HG03520 (cell line): ENCODE results near the gene COX5B.
"Not testable (repeated sequence)": the region's sequence is repeated elsewhere in the genome, so short reads cannot be mapped to it uniquely, and the experiment has no call there.

Experiments
- ATAC-seq: cut with Tn5 transposase; IDR thresholded peaks from one replicate; pipeline ENCODE4 v1.9.1; 2021; ENCODE audit warnings: mild to moderate bottlenecking, moderate library complexity; ENCODE audit not compliant: unreplicated experiment

COX5B gene

DNA sequence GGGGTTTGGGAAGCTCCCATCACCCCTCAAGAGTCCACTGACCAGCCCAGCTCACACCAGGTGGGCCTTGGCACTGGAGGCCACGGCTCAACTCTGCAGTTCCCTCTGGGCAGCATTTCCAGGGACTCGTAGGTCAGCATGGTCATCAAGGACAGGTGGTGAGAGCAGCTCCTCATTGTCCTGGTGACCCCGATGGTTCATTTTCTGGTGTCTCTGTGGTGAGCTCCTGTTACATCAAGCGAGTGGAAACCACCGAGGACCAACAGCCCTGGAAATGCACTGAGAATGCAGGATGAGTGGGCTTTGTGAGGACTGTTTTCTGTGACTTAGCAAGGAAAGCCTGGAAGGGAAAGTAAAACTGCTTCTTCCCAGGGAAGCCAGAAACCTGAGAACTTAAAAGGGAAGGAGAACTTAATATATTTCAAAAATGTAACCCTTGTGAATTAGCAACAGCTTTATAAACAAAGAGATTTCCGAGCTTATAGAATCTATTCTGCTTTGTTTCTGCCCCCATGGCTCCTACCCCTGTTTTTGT lies 26.8 kb downstream of the COX5B start:
- not testable (repeated sequence) for ATAC-seq

DNA sequence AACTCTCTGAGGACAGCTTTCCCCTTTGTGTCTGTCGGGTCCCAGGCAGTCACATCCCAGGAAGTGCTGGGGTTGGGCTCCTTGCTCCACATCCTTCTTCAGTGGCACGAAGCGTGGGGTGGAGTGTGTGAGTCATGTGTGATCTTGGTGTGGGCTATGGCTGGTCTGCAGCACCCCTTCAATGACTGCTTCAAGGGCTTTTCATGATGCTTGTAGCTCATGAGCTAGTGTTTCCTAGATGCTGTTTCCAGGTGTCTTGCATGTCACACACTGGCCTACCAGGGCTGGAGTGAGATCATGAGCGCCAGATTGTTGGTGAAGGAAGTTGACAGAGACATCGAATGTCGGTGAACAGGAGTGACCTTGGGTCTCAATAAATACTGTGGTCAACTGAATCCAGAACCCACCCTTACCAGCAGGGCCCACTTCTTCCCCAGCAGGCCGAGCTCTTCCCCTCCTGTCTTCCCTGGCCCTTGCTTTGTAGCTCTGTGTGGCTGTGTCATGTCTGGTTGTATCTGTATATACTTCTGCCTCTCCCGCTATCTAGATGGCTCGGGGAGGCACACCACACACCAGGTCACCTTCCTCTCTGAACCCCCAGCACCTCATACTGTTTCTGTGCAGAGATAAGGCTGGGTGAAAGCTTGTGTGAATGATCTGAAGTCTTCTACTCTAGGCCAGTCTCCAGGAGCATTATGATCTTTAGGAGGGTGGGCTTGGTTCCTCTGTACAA lies 27.5 kb downstream of the COX5B start:
- ATAC-seq = no peak

DNA sequence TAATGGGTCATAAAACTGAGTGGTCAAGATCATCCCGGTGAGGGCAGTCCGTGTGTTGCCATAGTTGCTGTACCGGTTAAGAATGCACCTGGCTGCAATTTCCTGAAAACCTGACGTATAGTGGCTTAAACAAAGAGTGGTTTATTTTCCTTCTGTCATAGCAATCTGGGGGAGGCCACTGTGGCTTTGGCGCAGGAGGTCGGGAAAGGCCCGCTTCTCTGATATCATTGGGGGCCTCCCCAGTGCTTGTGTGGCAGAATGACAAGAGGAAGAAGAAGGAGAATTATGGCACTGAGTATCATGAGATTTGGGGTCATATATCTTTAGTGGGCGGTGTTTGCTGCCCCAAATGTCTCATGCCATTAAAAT lies 28.0 kb downstream of the COX5B start:
- no peak for ATAC-seq

DNA sequence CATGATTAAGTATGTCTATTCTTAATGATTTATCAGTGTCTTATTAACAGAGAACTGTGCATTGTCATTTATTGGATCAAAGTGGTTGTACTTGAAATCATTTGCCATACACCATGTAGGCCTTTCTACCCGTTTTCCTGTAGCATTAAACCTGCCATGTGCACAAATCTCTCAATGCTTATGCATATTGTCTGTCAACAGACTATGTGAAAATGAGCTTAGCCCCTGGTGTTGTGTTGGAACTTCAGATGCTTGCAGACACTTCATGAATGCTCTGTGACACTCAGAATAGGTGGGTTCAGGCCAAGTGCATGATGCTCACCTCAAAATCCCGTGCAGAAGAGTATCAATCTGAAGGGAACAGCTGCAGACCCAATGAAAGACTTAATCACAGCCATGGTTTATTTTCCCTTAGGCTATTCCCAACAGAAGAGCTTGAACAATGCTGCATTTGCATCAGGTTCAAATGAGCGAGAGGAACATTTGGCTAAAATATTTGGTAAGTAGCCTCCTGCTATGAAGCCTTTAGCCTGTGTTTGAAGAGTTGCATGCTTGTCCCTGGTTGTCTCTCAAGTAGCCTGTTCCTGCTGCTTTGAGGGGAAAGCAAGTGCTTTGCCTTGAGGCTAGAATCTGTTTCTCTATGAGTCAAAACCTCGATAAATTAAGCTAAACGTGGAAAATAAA lies 29.7 kb downstream of the COX5B start:
- no peak for ATAC-seq

DNA sequence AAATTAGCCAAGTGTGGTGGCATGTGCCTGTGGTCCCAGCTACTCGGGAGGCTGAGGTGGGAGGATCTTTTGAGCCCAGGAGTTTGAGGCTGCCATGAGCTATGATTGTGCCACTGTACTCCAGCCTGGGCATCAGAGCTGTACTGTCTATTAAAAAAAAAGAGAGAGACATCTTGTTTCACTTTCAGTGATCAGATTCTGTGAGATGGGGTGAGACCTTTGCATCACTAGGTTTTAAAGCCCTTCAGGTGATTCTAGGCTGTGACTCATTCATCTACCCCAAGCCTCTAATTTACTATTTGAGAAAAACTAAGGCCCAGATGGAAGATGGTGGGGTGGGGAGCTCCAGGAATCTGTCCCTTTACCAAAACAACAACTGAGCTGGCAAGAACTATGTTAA lies 30.8 kb downstream of the COX5B start:
- no peak for ATAC-seq

DNA sequence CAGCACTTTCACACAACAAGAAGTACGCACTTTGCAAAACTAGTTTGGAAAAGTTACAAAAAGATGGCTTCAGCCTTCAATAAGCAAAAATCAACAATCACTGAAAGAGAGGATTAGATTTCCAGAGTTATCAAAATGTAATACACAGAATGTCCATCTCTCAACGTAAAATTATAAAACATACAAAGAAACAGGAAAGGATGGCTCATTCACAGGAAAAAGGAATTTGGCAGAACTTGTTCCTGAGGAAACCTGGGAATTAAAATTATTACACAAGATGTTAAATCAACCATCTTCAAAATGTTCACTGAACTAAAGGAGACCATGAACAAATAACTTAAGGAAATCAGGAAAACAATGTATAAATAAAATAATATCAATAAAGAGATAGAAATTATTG lies 31.6 kb downstream of the COX5B start:
- no peak for ATAC-seq

DNA sequence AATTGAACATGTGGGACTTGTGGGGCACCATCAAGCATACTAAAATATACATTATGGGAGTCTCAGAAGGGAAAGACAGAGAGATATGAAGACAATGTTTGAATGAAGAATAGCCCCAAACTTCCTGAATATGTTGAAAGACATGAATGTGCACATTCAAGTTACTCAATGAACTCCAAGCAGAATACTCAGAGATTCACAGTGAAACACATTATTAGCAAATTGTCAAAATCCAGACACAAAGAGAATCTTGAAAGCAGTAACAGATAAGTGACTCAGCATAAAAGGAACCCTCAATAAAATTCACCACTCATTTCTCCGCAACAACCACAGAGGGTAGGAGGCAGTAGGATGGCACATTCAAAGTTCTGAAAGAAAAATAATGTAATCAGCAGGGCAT lies 32.4 kb downstream of the COX5B start:
- ATAC-seq = no peak

DNA sequence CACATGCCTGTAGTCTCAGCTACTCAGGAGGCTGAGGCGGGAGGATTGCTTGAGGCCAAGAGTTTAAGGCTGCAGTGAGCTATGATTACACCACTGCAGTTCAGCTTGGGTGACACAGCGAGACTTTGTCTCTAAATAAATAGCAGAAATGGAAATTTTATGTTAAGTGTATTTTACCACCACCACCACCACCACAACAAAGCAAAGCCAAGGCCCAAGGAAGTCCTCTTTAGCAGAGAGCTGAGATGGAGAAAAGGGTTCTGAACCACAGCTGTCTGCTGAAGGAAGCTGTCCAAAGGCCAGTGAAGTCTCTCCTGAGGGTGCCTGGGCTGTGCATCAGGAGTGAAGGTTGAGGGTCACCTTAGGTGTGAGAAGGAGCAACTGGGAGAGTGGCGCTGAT lies 41.4 kb downstream of the COX5B start:
- ATAC-seq = not testable (repeated sequence)

DNA sequence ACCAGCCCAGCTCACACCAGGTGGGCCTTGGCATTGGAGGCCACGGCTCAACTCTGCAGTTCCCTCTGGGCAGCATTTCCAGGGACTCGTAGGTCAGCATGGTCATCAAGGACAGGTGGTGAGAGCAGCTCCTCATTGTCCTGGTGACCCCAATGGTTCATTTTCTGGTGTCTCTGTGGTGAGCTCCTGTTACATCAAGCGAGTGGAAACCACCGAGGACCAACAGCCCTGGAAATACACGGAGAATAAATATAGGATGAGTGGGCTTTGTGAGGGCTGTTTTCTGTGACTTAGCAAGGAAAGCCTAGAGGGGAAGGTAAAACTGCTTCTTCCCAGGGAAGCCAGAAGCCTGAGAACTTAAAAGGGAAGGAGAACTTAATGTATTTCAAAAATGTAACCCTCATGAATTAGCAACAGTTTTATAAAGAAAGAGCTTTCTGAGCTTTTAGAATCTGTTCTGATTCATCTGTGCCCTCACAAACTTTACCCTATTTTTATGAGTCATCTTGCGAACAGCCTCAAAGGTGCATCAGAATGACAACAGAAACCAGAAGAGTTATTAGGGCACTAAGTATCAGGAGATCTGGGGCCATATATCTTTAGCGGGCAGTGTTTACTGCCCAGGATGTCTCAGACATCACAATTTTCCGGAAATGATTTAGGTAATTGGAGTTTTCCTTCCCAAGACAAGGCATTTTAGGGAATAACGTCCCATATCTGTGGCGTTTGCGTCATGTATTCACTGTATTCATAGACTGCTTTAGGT lies 42.4 kb downstream of the COX5B start:
- no peak for ATAC-seq

DNA sequence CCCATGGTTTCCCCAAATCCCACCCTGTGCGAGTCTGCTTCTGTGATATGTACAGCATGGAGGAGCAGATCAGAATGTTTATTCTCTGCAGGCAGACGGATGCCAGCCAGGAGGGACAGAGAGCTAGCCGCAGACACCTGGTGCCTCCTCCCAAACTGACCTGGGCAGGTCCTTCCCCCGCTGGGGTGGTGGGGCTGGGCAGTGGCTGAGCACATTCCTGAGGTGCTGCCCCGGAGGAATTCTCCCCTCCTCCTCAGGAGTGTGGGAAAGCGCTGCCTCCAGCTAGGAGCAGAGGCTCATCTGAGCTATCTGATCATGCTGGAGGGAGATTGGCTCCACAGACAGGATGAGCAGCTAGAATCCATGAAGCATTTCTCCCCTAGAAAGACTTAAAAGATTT lies 45.3 kb downstream of the COX5B start:
- ATAC-seq = no peak

DNA sequence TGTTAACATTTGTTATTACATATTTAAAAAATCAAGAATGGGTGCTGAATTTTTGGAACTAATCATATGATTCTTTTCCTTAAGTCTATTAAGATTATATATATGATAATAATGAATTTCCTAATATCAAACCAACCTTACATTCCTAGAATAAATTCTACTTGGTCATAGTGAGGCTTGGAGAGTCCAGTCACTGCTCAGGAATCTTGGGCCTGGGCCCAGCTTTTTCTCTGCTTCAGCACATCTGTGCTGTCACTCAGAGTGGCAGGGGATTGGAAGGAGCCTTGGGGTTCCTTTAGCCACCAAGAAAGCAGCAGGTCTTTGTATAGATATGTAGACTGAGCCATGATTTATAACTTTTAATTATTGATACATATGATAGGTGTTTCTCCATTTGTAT lies 47.6 kb downstream of the COX5B start:
- no peak for ATAC-seq

DNA sequence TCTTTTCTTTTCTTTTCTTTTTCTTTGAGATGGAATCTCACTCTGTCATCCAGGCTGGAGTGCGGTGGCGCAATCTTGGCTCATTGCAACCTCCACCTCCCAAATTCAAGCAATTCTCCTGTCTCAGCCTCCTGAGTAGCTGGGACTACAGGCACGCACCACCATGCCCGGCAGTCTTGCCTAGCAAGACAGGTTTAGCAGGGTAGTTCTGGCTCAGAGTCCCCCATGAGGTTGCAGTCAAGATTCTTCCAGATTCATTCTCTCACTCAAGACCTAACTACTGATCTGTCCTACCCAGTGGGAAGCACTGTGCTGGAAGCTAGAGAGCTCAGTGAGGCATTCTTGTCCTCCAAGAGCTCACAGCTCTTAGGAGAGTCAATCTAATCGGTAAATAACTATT lies 49.9 kb downstream of the COX5B start:
- no peak for ATAC-seq

DNA sequence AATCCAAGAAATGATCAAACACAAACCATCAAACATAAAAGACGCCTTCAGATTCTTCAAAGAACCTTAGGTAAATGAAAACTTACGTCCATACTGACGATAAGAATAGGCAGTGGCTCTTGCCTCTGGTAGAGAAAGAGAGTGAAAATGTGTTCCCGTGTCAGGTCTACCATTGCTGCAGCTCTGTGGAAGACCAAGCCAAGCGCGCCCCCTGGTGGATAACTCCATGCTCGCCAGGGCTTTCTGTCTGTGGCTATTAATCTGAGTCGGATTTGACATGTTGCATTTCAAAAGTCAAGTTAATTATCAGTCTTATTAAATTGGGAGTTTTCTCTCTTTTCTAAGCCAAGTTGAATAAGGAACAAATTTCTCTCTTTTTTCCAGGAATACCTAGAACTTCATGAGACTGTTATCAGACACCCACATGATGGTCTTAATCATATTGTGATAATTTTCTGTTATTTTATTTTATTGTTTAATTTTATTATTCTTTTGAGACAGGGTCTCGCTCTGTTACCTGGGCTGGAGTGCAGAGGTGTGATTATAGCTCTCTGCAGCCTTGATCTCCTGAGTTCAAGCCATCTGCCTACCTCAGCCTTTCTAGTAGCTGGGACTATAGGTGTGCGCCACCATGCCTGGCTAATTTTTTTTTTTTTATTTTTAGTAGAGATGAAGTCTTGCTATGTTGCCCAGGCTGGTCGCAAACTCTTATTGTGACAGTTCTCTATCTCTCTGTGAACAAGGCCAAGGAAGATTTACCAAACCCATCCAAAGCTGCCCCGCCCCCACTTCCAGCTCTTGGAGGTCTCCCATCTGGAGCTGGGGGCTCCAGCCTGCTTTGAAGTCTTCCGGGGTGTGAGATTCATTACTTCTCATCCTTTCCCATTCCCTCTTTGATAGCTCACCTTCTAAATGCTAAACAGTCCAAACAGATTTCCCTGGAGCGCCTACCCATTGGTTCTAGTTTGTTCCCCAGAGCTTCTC lies 51.7 kb downstream of the COX5B start:
- no peak for ATAC-seq
